ENCODE data around the gene BMP2K.

Gene BMP2K

GRCh38 chr4:78776079-78776728 lies at the start of gene BMP2K:
BMP2K (plus strand) TSS chr4:78776350; CDS start chr4:78776544, 194 bp downstream.
- DNase-seq = peak in 54 of 56 donors; percentile 33 to 98 (median 85)

- DNase-seq = no peak
Observed at GRCh38 chr4:78726546-78726945, 49.6 kb upstream of the BMP2K start.

- DNase-seq = no peak
Observed at GRCh38 chr4:78732332-78733104, 43.6 kb upstream of the BMP2K start.

- no peak for DNase-seq
Observed at GRCh38 chr4:78734441-78735162, 41.5 kb upstream of the BMP2K start.

DNA sequence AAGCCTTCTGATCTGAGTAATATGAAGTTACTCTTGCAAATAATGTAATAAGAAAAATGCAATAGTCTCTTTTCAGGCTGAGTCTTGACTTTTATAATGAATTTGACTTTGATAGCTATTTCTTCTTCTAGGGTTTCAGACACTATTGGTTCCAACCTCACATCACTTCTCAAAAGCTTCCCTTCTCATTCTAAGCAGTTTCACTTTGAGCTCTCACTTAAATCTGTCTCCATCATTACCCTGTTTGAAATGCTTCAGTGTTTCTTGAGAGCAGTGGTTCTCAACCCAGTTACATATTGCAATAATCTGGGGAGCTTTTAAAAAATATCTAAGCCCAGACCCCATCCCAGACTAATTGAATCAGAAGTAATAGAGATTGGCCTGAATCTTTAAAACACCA lies 40.5 kb upstream of the BMP2K start:
- no peak for DNase-seq

GRCh38 chr4:78737035-78737434 lies 39.1 kb upstream of the BMP2K start:
- no peak for DNase-seq

DNA sequence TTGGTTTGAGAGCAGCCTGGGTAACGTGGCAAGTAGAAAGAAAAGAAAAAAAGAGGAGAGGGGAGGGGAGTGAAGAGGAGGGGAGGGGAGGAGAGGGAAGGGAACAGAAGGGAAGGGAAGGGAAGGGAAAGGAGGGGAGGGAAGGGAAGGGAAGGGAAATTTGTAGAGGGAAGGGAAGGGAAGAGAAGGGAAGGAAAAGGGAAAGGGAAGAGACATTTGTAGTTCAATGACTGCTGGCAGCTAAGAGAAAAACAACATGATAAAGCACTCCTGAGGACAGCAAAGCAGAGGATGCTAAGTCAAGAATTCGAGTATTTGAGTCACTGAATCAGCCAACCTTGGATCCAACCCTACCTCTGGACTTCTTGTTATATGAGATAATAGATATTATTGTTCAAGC lies 38.2 kb upstream of the BMP2K start:
- DNase-seq = no peak

DNA sequence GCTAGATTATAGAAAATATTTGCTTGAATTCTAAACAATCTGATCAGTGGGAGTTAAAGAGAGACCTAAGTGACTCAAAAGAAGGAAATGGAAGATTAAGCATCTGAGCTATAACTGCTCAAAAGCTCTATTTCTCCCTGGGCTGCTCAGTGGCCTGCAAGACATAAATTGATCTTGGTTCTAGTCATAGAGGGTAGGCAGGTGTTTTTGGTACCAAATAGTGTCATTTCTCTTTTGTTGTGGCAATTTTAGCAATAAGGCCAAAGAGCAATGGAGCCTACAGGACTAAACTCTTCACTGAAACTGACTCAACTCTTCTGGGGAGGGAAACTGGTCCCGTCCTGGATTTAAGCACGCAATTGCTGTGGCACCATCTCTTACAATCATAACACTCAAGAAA lies 33.9 kb upstream of the BMP2K start:
- DNase-seq = no peak

GRCh38 chr4:78747475-78747922 lies 28.7 kb upstream of the BMP2K start:
- no peak for DNase-seq

GRCh38 chr4:78748381-78748780 lies 27.8 kb upstream of the BMP2K start:
- no peak for DNase-seq

GRCh38 chr4:78749258-78749971 lies 26.7 kb upstream of the BMP2K start:
- no peak for DNase-seq

- no peak for DNase-seq
Observed at GRCh38 chr4:78749972-78750727, 26.0 kb upstream of the BMP2K start.

- DNase-seq = no peak
Observed at GRCh38 chr4:78753091-78753490, 23.1 kb upstream of the BMP2K start.

GRCh38 chr4:78754872-78755271 lies 21.3 kb upstream of the BMP2K start:
- no peak for DNase-seq

DNA sequence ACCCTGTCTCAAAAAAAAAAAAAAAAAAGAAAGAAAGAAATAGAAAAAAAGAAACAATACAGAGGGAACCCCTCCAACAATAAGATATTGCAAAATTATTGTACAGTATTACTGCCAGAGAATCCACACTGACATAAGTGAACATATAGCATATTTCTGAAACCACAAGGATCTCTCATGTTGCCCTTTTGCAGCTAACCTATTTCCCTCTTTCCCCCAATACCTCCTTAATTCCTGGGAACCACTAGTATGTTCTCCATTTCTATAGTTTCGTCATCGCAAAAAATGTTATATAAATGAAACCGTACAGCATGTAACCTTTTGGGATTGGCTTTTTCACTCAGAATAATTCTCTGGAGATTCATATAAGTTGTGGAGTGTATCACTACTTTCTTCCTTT lies 20.0 kb upstream of the BMP2K start:
- no peak for DNase-seq

DNA sequence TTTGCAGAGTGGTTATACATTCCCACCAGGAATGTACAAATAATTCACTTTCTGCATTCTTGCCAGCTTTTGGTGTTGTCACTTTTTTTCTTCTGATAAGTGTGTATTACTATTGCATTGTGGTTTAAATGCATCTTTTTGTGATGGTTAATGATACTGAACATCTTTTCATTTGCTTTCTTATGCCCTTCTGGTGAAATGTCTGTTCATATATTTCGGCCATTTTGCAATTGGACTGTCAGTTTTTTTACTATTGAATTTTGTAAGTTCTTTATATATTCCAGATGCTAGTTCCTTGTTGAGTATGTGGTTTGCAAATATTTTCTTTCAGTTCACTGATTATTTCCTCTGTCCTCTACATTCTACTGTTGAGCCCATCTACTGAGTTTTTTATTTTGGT lies 19.4 kb upstream of the BMP2K start:
- DNase-seq = no peak

- DNase-seq = no peak
Observed at GRCh38 chr4:78757574-78757973, 18.6 kb upstream of the BMP2K start.

DNA sequence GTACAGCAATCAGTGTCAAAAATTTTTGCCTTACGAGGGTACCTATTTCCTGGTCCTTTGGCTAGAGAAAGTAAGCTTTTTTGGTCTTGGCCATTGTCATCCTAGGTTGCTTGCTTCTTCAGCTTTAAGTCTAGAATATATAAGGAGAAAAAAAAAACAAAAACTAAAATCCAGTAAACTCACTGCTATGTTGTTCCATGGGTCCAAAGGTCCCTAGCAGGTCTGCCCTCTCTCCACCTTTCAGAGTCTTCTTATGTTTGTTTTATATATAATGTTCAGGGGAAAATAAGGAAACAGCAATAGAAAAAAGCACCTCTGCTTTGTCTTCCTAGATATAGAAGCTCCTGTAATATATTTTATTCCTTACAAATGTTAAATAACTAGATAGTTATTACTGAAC lies 18.1 kb upstream of the BMP2K start:
- DNase-seq = no peak

- no peak for DNase-seq
Observed at GRCh38 chr4:78762529-78762928, 13.6 kb upstream of the BMP2K start.

DNA sequence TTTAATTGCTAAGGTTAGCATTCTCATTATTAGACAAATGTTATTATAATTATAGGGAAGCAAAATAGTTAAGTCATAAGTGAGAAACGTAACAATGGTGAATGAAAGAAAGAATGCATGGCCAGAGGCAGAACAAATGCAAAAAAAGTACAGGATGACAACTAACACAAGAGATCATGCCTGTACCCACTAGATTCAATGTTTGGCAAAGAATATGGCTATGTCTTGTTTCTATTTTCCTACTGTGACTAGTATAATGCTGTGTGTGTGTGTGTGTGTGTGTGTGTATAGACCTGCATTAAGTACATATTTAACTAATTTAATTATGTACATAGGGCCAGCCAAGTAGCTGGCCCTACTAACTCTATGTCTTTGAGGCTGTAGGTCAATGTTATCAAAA lies 12.9 kb upstream of the BMP2K start:
- no peak for DNase-seq
